HepG2 (cell line): ENCODE data around the gene EFNA2. TPM values are rescaled to one million over a fixed set of nuclear protein-coding genes. Genes with fewer than 3 reads are reported as not detected.

Experiments
- ATAC-seq: fragments of 200-7000 bp; cut with Tn5 transposase; 3 replicates; pipeline ENCODE4 v1.9.1; 2020; ENCODE audit warnings: mild to moderate bottlenecking, moderate library complexity
- BruUV-seq: library from RNA; stranded (reverse); fragments of 400-500 nt; replicated peaks from 2 replicates; lab custom pipeline; 2021; lab: Mats Ljungman, UMichigan
- CTCF ChIA-PET: fragments of 300-600 bp; formaldehyde crosslinking; extraction: SDS; loops from one replicate; lab custom pipeline; 2021; ENCODE audit warnings: low total read pairs, inconsistent platforms, low intra/inter-chr PET ratio; lab: Yijun Ruan, JAX
- POLR2A ChIA-PET: fragments of 350-600 bp; sonication (Branson Sonifier 250); formaldehyde crosslinking; loops from one replicate; lab custom pipeline; 2020; ENCODE audit warnings: antibody characterized with exemption, inconsistent platforms; lab: Yijun Ruan, JAX
- DNase-seq: peaks from one replicate; pipeline ENCODE4 v3.0.0-alpha.2; 2015; ENCODE audit warnings: low spot score
- FAIRE-seq: peaks from 3 replicates; lab custom pipeline; 2011; peaks lifted over from hg19 to GRCh38; lab: Jason Lieb, UNC
- H2AFZ ChIP-seq: one replicate; pipeline ENCODE4 v1.6.1; 2011; ENCODE audit warnings: low read length, inconsistent platforms
- H3K27ac ChIP-seq: fragments of 300-600 bp; 3 replicates; pipeline ENCODE4 v1.8.0; 2011; ENCODE audit warnings: mixed run types, mild to moderate bottlenecking, mixed read lengths, low read length, inconsistent platforms; ENCODE audit not compliant: insufficient read depth; ENCODE audit errors: extremely low read length
- H3K27me3 ChIP-seq, 2 experiments: fragments of 200-600 bp in 1 of 2; 2 replicates in 1 of 2; 3 replicates in 1 of 2; pipeline versions ENCODE4 v1.6.0 to v1.8.0; 2011; ENCODE audit warnings: low read length in 2 of 2, mild to moderate bottlenecking in 2 of 2, moderate library complexity in 2 of 2, inconsistent platforms in 1 of 2; ENCODE audit not compliant: insufficient read depth in 2 of 2, control insufficient read depth in 1 of 2
- H3K36me3 ChIP-seq, 2 experiments: fragments of 200-600 bp in 1 of 2; replicated peaks in 1 of 2; 2 replicates in 1 of 2; 3 replicates in 1 of 2; pipeline versions ENCODE4 v1.5.1 to v1.8.0; 2011; ENCODE audit warnings: low read length in 2 of 2, inconsistent platforms in 1 of 2; ENCODE audit not compliant: insufficient read depth in 2 of 2, control insufficient read depth in 1 of 2
- H3K4me1 ChIP-seq: 2 replicates; pipeline ENCODE4 v1.5.1; 2012; ENCODE audit warnings: low read length, inconsistent platforms; ENCODE audit not compliant: insufficient read depth
- H3K4me2 ChIP-seq: 2 replicates; pipeline ENCODE4 v1.6.0; 2011; ENCODE audit warnings: low read depth, low read length, inconsistent platforms
- H3K4me3 ChIP-seq, 3 experiments: fragments of 200-600 bp in 1 of 3; sonication (generic), shearing (Covaris generic) in 1 of 3; replicated peaks in 1 of 3; 2 replicates each; pipeline ENCODE4 v1.5.1; 2011 to 2016; ENCODE audit warnings: low read length in 3 of 3, inconsistent platforms in 2 of 3, low read depth in 2 of 3, mild to moderate bottlenecking in 2 of 3, control low read depth in 1 of 3, mixed read lengths in 1 of 3; ENCODE audit not compliant: insufficient read depth in 1 of 3
- H3K79me2 ChIP-seq: one replicate; pipeline ENCODE4 v1.6.1; 2011; ENCODE audit warnings: low read length, inconsistent platforms; ENCODE audit not compliant: insufficient read depth
- H3K9ac ChIP-seq: 2 replicates; pipeline ENCODE4 v1.6.0; 2011; ENCODE audit warnings: mild to moderate bottlenecking, low read depth, low read length, inconsistent platforms; ENCODE audit not compliant: insufficient read depth
- H3K9me3 ChIP-seq: 2 replicates; pipeline ENCODE4 v1.5.1; 2012; ENCODE audit warnings: mild to moderate bottlenecking, low read length
- H4K20me1 ChIP-seq: 2 replicates; pipeline ENCODE4 v1.6.0; 2011; ENCODE audit warnings: inconsistent platforms, mild to moderate bottlenecking, low read length, moderate library complexity; ENCODE audit not compliant: insufficient read depth
- DRAP1 ChIP-seq: IDR thresholded peaks from 2 replicates; pipeline ENCODE4 v1.6.1; 2016; ENCODE audit warnings: missing genetic modification reagents, missing compliant biosample characterization
- ERF ChIP-seq: IDR thresholded peaks from 2 replicates; pipeline ENCODE4 v1.6.1; 2018; ENCODE audit warnings: missing biosample characterization, missing genetic modification reagents
- HDAC2 ChIP-seq: sonication (generic); formaldehyde crosslinking; IDR thresholded peaks from 2 replicates; pipeline ENCODE4 v1.4.0; 2020; ENCODE audit warnings: missing genetic modification reagents
- HNRNPL ChIP-seq: fragments of 200-400 bp; formaldehyde crosslinking; IDR thresholded peaks from 2 replicates; pipeline ENCODE4 v1.6.1; 2017; ENCODE audit warnings: mild to moderate bottlenecking, low read depth, low read length
- KDM6A ChIP-seq: IDR thresholded peaks from 2 replicates; pipeline ENCODE4 v1.6.1; 2016; ENCODE audit warnings: low read depth
- MED8 ChIP-seq: sonication (generic); formaldehyde crosslinking; IDR thresholded peaks from 2 replicates; pipeline ENCODE4 v1.8.1; 2023; ENCODE audit warnings: mild to moderate bottlenecking, missing genetic modification reagents; ENCODE audit not compliant: insufficient replicate concordance
- MYNN ChIP-seq: sonication (generic); formaldehyde crosslinking; IDR thresholded peaks from 2 replicates; pipeline ENCODE4 v1.4.0; 2020; ENCODE audit warnings: mild to moderate bottlenecking, low read depth, missing genetic modification reagents
- NR2F1 ChIP-seq, 2 experiments: fragments of 450-650 bp in 1 of 2; formaldehyde crosslinking in 1 of 2; IDR thresholded peaks; 2 replicates each; pipeline versions ENCODE4 v1.5.0 to v1.6.1; 2016 to 2020; ENCODE audit warnings: mild to moderate bottlenecking in 1 of 2, missing compliant biosample characterization in 1 of 2, missing genetic modification reagents in 1 of 2, moderate library complexity in 1 of 2
- NR2F6 ChIP-seq, 2 experiments: IDR thresholded peaks; 2 replicates each; pipeline ENCODE4 v1.6.1; 2016; ENCODE audit warnings: antibody characterized with exemption in 1 of 2, mild to moderate bottlenecking in 1 of 2
- PCBP1 ChIP-seq: fragments of 200-400 bp; formaldehyde crosslinking; IDR thresholded peaks from 2 replicates; pipeline ENCODE4 v1.6.1; 2017; ENCODE audit warnings: mild to moderate bottlenecking, low read depth, low read length, borderline replicate concordance
- RFXANK ChIP-seq: IDR thresholded peaks from 2 replicates; pipeline ENCODE4 v1.6.1; 2016
- RXRB ChIP-seq: IDR thresholded peaks from 2 replicates; pipeline ENCODE4 v1.6.1; 2016; ENCODE audit warnings: borderline replicate concordance, missing genetic modification reagents, missing compliant biosample characterization
- THAP7 ChIP-seq: sonication (generic); formaldehyde crosslinking; IDR thresholded peaks from 2 replicates; pipeline ENCODE4 v1.8.1; 2023; ENCODE audit warnings: mild to moderate bottlenecking, missing genetic modification reagents
- TP53 ChIP-seq: sonication (generic); formaldehyde crosslinking; conservative IDR thresholded peaks from 2 replicates; pipeline ENCODE4 v1.4.0; 2020; ENCODE audit warnings: missing genetic modification reagents
- ZBTB20 ChIP-seq: sonication (generic); formaldehyde crosslinking; IDR thresholded peaks from 2 replicates; pipeline ENCODE4 v1.8.1; 2023; ENCODE audit warnings: missing genetic modification reagents, low read depth, mild to moderate bottlenecking, borderline replicate concordance
- ZFP36L1 ChIP-seq: sonication (generic); formaldehyde crosslinking; IDR thresholded peaks from 2 replicates; pipeline ENCODE4 v1.8.0; 2022; ENCODE audit warnings: mild to moderate bottlenecking, missing genetic modification reagents, moderate library complexity
- ZFY ChIP-seq: sonication (generic); formaldehyde crosslinking; IDR thresholded peaks from 2 replicates; pipeline ENCODE4 v1.4.0; 2020; ENCODE audit warnings: missing genetic modification reagents
- ZNF430 ChIP-seq: sonication (generic); formaldehyde crosslinking; IDR thresholded peaks from 2 replicates; pipeline ENCODE4 v1.9.0; 2021; ENCODE audit warnings: mild to moderate bottlenecking, missing genetic modification reagents
- ZNF441 ChIP-seq: sonication (generic); formaldehyde crosslinking; IDR thresholded peaks from 2 replicates; pipeline ENCODE4 v1.7.0; 2021; ENCODE audit warnings: missing genetic modification reagents, borderline replicate concordance
- ZNF451 ChIP-seq: sonication (generic); formaldehyde crosslinking; IDR thresholded peaks from 2 replicates; pipeline ENCODE4 v1.5.0; 2020; ENCODE audit warnings: mild to moderate bottlenecking, missing genetic modification reagents
- ZNF670 ChIP-seq: sonication (generic); formaldehyde crosslinking; IDR thresholded peaks from 2 replicates; pipeline ENCODE4 v1.8.0; 2022; ENCODE audit warnings: mild to moderate bottlenecking, missing genetic modification reagents, borderline replicate concordance
- ZNF709 ChIP-seq: sonication (generic); formaldehyde crosslinking; IDR thresholded peaks from 2 replicates; pipeline ENCODE4 v1.5.0; 2020; ENCODE audit warnings: mild to moderate bottlenecking, missing genetic modification reagents
- ZNF816 ChIP-seq: sonication (generic); formaldehyde crosslinking; IDR thresholded peaks from 2 replicates; pipeline ENCODE4 v1.8.0; 2022; ENCODE audit warnings: missing genetic modification reagents, mild to moderate bottlenecking, borderline replicate concordance
- WGBS: methylation state at CpG from one replicate; pipeline ENCODE4 v1.1.6; 2017; ENCODE audit warnings: low lambda C conversion rate; 5-methylcytosine and 5-hydroxymethylcytosine counted together
- in situ Hi-C: cut with HindIII; loops from 2 replicates; pipeline ENCODE4 v1.10.0; 2017; ENCODE audit warnings: low pct_unique_long_range_greater_than_20kb; ENCODE audit not compliant: extremely low pct_ligation_motif_present
- intact Hi-C: fragments of 100-400 bp; cut with micrococcal nuclease; formaldehyde crosslinking; loops from one replicate; pipeline ENCODE4 v1.10.0; 2022; ENCODE audit not compliant: unreplicated experiment
- polyA plus RNA-seq, 8 experiments: library from polyadenylated mRNA; depleted of rRNA in 3 of 8; stranded (reverse) in 7 of 8; unstranded in 1 of 8; fragments of >200 nt; fragmentation: Illumina TruSeq in 4 of 8; extraction: Trizol in 4 of 8; gene quantifications; 2 replicates each; pipeline versions ENCODE4 v1.2.1 to v1.2.3, GENCODE V29; 2011 to 2016; ENCODE audit warnings: low read depth in 4 of 8, missing spikeins in 1 of 8, mixed read lengths in 1 of 8; ENCODE audit not compliant: insufficient read depth in 1 of 8
- total RNA-seq, 5 experiments: library from RNA; depleted of rRNA; stranded (reverse); fragments of >200 nt; fragmentation: Illumina TruSeq; extraction: Trizol; gene quantifications; 2 replicates each; pipeline ENCODE4 v1.2.3, GENCODE V29; 2016; ENCODE audit warnings: low read depth in 1 of 5

The EFNA2 gene
- total and polyA plus RNA-seq, 2 of the 13 experiments (the other 11 are each of a cell fraction or from before 2014, with no cell fraction given), result 6.0 to 9.9 TPM

- TF ChIP-seq MED8 (CRISPR knock-in tag) (peak; percentile 10), THAP7 (CRISPR knock-in tag) (peak; percentile 49; the same call in 1 of the 2 replicates), ZNF816 (CRISPR knock-in tag) (no peak), ZNF441 (CRISPR knock-in tag) (peak; percentile 37; the same call in 1 of the 2 replicates), ZNF670 (CRISPR knock-in tag) (0 out of 2 replicates have a peak, but pooled peaks have one; percentile 11), ZBTB20 (CRISPR knock-in tag) (0 out of 2 replicates have a peak, but pooled peaks have one; percentile 6), ZNF430 (peak; percentile 80; the same call in 1 of the 2 replicates)
Observed at GRCh38 chr19:1261538-1261797, 24.2 kb upstream of the EFNA2 start (continued).

GRCh38 chr19:1261798-1262622, 23.7 kb upstream of the EFNA2 start:
- 0% methylated on average over 8 of the region's 28 CpGs for WGBS
- peak; percentile 48 for DNase-seq
- peak overlapping the region; percentile 78 for H3K9ac ChIP-seq
- FAIRE-seq, result no peak
- H3K27ac ChIP-seq, result peak overlapping the region; percentile 81
- ChIA-PET POLR2A (interaction anchor here (1.3 to 13.7 kb wide), 7 partner anchors 3 to 23 kb away, joined by 4 to 668 read pairs (median 9); partner anchors contain the start of genes ATP5F1D, CIRBP, FAM174C and MIDN), CTCF (no interaction called here)
- no peaks in the 10 kb centered on the region for H3K27me3 ChIP-seq
- H3K4me2 ChIP-seq, result peak overlapping the region; percentile 98
- H3K9me3 ChIP-seq, result no peaks in the 10 kb centered on the region
- intact Hi-C loops (no loop called here), in situ Hi-C loops (no loop called here)
- peak overlapping the region; percentile 71 to 81 (median 80) for H3K4me3 ChIP-seq
- no TSS peak for BruUV-seq
- no peak overlapping the region for H2AFZ ChIP-seq
- peaks cover 3% of the 10 kb centered on the region for H3K79me2 ChIP-seq
- H4K20me1 ChIP-seq, result peaks cover 23% of the 10 kb centered on the region; the same call in 1 of the 2 replicates
- peak; percentile 5 for ATAC-seq
- H3K36me3 ChIP-seq, result peaks cover 2 to 10% of the 10 kb centered on the region in 2 experiments; a peak in 1 of 5 replicates
- peaks cover 72% of the 10 kb centered on the region for H3K4me1 ChIP-seq
- TF ChIP-seq TP53 (CRISPR knock-in tag) (no peak), ZFP36L1 (CRISPR knock-in tag) (0 out of 2 replicates have a peak, but pooled peaks have one; percentile 29), ZNF709 (no peak; the same call in 1 of the 2 replicates), NR2F6 (IDR thresholded peaks at IDR 0.05) (peak; percentile 73), NR2F6 (CRISPR knock-in tag; IDR thresholded peaks at IDR 0.05) (peak; percentile 75), NR2F1 (CRISPR knock-in tag; IDR thresholded peaks at IDR 0.05) (peak; percentile 63 to 81), KDM6A (CRISPR knock-in tag) (0 out of 2 replicates have a peak, but pooled peaks have one; percentile 7), RXRB (CRISPR knock-in tag) (peak; percentile 75), HNRNPL (peak; percentile 83), MYNN (CRISPR knock-in tag) (no peak), ERF (peak; percentile 48; the same call in 1 of the 2 replicates), RFXANK (no peak), ZNF451 (CRISPR knock-in tag) (0 out of 2 replicates have a peak, but pooled peaks have one; percentile 22), DRAP1 (CRISPR knock-in tag) (0 out of 2 replicates have a peak, but pooled peaks have one; percentile 17), HDAC2 (CRISPR knock-in tag) (peak; percentile 21; the same call in 1 of the 2 replicates), PCBP1 (peak; percentile 25; the same call in 1 of the 2 replicates), ZFY (peak; percentile 14; the same call in 1 of the 2 replicates)
